ENCODE measurements around the gene GARNL3. TPM values are rescaled to one million over a fixed set of nuclear protein-coding genes. Genes with fewer than 3 reads are reported as not detected.

Gene GARNL3
- total and polyA plus RNA-seq, 2 of the 13 experiments (the other 11 are each of a cell fraction or from before 2014, with no cell fraction given) = 3.9 to 11.0 TPM

DNA sequence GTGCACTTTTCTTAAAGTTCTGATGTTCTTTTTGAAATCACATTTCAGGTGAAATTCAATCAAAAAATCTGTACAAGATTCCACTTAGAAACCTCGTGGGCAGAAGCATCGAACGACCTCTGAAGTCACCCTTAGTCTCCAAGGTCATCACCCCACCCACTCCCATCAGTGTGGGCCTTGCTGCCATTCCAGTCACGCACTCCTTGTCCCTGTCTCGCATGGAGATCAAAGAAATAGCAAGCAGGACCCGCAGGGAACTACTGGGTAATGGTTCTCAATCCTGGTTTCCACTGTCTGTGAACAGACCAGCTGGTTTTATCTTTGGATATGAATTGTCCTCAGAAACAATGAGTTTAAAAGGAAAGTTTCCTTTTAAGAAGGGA is 124.3 kb downstream of the GARNL3 start (continued):
- TF ChIP-seq, protein P1, sequence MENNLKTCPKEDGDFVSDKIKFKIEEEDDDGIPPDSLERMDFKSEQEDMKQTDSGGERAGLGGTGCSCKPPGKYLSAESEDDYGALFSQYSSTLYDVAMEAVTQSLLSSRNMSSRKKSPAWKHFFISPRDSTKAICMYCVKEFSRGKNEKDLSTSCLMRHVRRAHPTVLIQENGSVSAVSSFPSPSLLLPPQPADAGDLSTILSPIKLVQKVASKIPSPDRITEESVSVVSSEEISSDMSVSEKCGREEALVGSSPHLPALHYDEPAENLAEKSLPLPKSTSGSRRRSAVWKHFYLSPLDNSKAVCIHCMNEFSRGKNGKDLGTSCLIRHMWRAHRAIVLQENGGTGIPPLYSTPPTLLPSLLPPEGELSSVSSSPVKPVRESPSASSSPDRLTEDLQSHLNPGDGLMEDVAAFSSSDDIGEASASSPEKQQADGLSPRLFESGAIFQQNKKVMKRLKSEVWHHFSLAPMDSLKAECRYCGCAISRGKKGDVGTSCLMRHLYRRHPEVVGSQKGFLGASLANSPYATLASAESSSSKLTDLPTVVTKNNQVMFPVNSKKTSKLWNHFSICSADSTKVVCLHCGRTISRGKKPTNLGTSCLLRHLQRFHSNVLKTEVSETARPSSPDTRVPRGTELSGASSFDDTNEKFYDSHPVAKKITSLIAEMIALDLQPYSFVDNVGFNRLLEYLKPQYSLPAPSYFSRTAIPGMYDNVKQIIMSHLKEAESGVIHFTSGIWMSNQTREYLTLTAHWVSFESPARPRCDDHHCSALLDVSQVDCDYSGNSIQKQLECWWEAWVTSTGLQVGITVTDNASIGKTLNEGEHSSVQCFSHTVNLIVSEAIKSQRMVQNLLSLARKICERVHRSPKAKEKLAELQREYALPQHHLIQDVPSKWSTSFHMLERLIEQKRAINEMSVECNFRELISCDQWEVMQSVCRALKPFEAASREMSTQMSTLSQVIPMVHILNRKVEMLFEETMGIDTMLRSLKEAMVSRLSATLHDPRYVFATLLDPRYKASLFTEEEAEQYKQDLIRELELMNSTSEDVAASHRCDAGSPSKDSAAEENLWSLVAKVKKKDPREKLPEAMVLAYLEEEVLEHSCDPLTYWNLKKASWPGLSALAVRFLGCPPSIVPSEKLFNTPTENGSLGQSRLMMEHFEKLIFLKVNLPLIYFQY (CRISPR knock-in tag; IDR thresholded peaks at IDR 0.05; ENCODE audit: borderline replicate concordance) = no peak
- TF ChIP-seq ZBTB42 (CRISPR knock-in tag; IDR thresholded peaks at IDR 0.05) (no peak), PAF1 (CRISPR knock-in tag; IDR thresholded peaks at IDR 0.05) (no peak), NRL (CRISPR knock-in tag; IDR thresholded peaks at IDR 0.05; ENCODE audit: borderline replicate concordance) (no peak), ZNF619 (CRISPR knock-in tag; IDR thresholded peaks at IDR 0.05) (no peak), PRPF4 (IDR thresholded peaks at IDR 0.05; ENCODE audit: low read depth, low read length, poor library complexity, severe bottlenecking) (no peak), RBFOX2 (IDR thresholded peaks at IDR 0.05; ENCODE audit: low read depth, low read length) (peak; percentile 36; the same call in 1 of the 2 replicates), CBX1 (IDR thresholded peaks at IDR 0.05; ENCODE audit: low read depth) (no peak), ZNF609 (CRISPR knock-in tag; IDR thresholded peaks at IDR 0.05; ENCODE audit: borderline replicate concordance) (no peak), WIZ (CRISPR knock-in tag; IDR thresholded peaks at IDR 0.05) (no peak), PHF5A (CRISPR knock-in tag; IDR thresholded peaks at IDR 0.05; ENCODE audit: low read depth, unreplicated experiment) (no peak), FOXA3 (CRISPR knock-in tag; IDR thresholded peaks at IDR 0.05) (0 out of 2 replicates have a peak, but pooled peaks have one; percentile 16)
